PC-3 (cell line): ENCODE results near the gene SOD1. TPM values are rescaled to one million over a fixed set of nuclear protein-coding genes. Genes with fewer than 3 reads are reported as not detected.

ENCODE experiments used
- ATAC-seq: fragments of 200-7000 bp; cut with Tn5 transposase; 2 replicates; pipeline ENCODE4 v1.9.1; 2020; ENCODE audit warnings: mild to moderate bottlenecking, moderate library complexity
- BruUV-seq: library from RNA; stranded (reverse); fragments of 400-500 nt; replicated peaks from 2 replicates; lab custom pipeline; 2021; lab: Mats Ljungman, UMichigan
- CTCF ChIA-PET: fragments of 300-600 bp; sonication (Branson Sonifier 250); formaldehyde crosslinking; loops from one replicate; lab custom pipeline; 2022; ENCODE audit warnings: antibody characterized with exemption; lab: Charles Lee
- POLR2A ChIA-PET: fragments of 300-600 bp; sonication (Branson Sonifier 250); formaldehyde crosslinking; loops from one replicate; lab custom pipeline; 2022; ENCODE audit warnings: antibody characterized with exemption; ENCODE audit not compliant: unreplicated experiment; lab: Charles Lee
- DNase-seq: peaks from one replicate; pipeline ENCODE4 v3.0.0-alpha.2; 2015
- H2AFZ ChIP-seq: fragments of 300-600 bp; sonication (generic); 2 replicates; pipeline ENCODE4 v1.6.0; 2016; ENCODE audit warnings: antibody characterized with exemption, low read length
- H3F3A ChIP-seq: fragments of 300-600 bp; sonication (generic); one replicate; pipeline ENCODE4 v1.6.0; 2017; ENCODE audit warnings: antibody characterized with exemption, low read length, control low read depth, mild to moderate bottlenecking; ENCODE audit not compliant: unreplicated experiment
- H3K27ac ChIP-seq: fragments of 300-600 bp; sonication (generic); 2 replicates; pipeline ENCODE4 v1.5.1; 2016; ENCODE audit warnings: mild to moderate bottlenecking, low read length
- H3K27me3 ChIP-seq: fragments of 300-600 bp; sonication (generic); 2 replicates; pipeline ENCODE4 v1.6.1; 2016; ENCODE audit warnings: low read length, mixed read lengths
- H3K36me3 ChIP-seq: fragments of 300-600 bp; sonication (generic); 2 replicates; pipeline ENCODE4 v1.6.1; 2016; ENCODE audit warnings: low read depth, mixed run types, low read length, mixed read lengths
- H3K4me1 ChIP-seq: fragments of 300-600 bp; sonication (generic); 2 replicates; pipeline ENCODE4 v1.5.1; 2016; ENCODE audit warnings: low read length; ENCODE audit not compliant: insufficient read depth
- H3K4me2 ChIP-seq: fragments of 300-600 bp; sonication (generic); 2 replicates; pipeline ENCODE4 v1.6.0; 2016; ENCODE audit warnings: low read length
- H3K4me3 ChIP-seq: fragments of 300-600 bp; sonication (generic); 2 replicates; pipeline ENCODE4 v1.5.1; 2016; ENCODE audit warnings: mild to moderate bottlenecking, low read length, mixed read lengths
- H3K79me2 ChIP-seq: fragments of 300-600 bp; sonication (generic); 2 replicates; pipeline ENCODE4 v1.6.1; 2017; ENCODE audit warnings: low read length, mixed read lengths
- H3K9ac ChIP-seq: fragments of 300-600 bp; sonication (generic); 2 replicates; pipeline ENCODE4 v1.6.0; 2016; ENCODE audit warnings: mild to moderate bottlenecking, low read length
- H3K9me2 ChIP-seq: fragments of 300-600 bp; sonication (generic); replicated peaks from 2 replicates; pipeline ENCODE4 v1.6.1; 2016; ENCODE audit warnings: mixed run types, low read length, mixed read lengths
- H3K9me3 ChIP-seq: fragments of 300-600 bp; sonication (generic); 2 replicates; pipeline ENCODE4 v1.6.1; 2016; ENCODE audit warnings: low read length, mixed read lengths
- H4K20me1 ChIP-seq: fragments of 300-600 bp; sonication (generic); 2 replicates; pipeline ENCODE4 v1.6.1; 2016; ENCODE audit warnings: low read length, mixed read lengths
- EZH2 ChIP-seq: fragments of 300-600 bp; sonication (generic); IDR thresholded peaks from one replicate; pipeline ENCODE4 v1.6.1; 2017; ENCODE audit warnings: antibody characterized with exemption, mild to moderate bottlenecking, low read length; ENCODE audit not compliant: unreplicated experiment
- EZH2phosphoT487 ChIP-seq: fragments of 300-600 bp; sonication (generic); IDR thresholded peaks from 2 replicates; pipeline ENCODE4 v1.6.1; 2018; ENCODE audit warnings: mild to moderate bottlenecking, antibody characterized with exemption, low read length, borderline replicate concordance
- intact Hi-C: fragments of 100-400 bp; cut with micrococcal nuclease; formaldehyde crosslinking; loops from 2 replicates; pipeline ENCODE4 v1.9.0; 2023
- total RNA-seq: library from RNA; depleted of rRNA; stranded (reverse); fragments of >200 nt; gene quantifications from 2 replicates; pipeline ENCODE4 v1.2.3, GENCODE V29; 2014
- TF ChIP-seq, protein P1 (sequence below): fragments of 300-600 bp; sonication (generic); conservative IDR thresholded peaks from 2 replicates; pipeline ENCODE4 v1.5.1; 2017; ENCODE audit warnings: antibody characterized with exemption, low read depth, mild to moderate bottlenecking, low read length

Gene SOD1
- total RNA-seq, 1 experiment from 2014 or later, result 409 TPM

GRCh38 chr21:31688603-31689368 is 29.3 kb downstream of the SOD1 start:
- H3K4me3 ChIP-seq, result no peak overlapping the region
- H3F3A ChIP-seq, result no peaks in the 10 kb centered on the region
- no peaks in the 10 kb centered on the region for H3K79me2 ChIP-seq
- H3K36me3 ChIP-seq, result peaks cover 76% of the 10 kb centered on the region
- intact Hi-C loops, result no loop called here
- ATAC-seq (no peak), DNase-seq (no peak)
- H3K4me2 ChIP-seq, result no peak overlapping the region
- H2AFZ ChIP-seq, result no peak overlapping the region
- H3K9ac ChIP-seq, result no peak overlapping the region
- ChIA-PET POLR2A (no interaction called here), CTCF (interaction anchor here (0.7 kb wide), 1 partner anchor 39 kb away, joined by 3 read pairs; no protein-coding TSS in a partner anchor)
- H3K9me2 ChIP-seq, result no peaks in the 10 kb centered on the region
- H3K27ac ChIP-seq, result no peak overlapping the region
- BruUV-seq, result no TSS peak
- TF ChIP-seq EZH2, result no peak
- TF ChIP-seq, protein P1, sequence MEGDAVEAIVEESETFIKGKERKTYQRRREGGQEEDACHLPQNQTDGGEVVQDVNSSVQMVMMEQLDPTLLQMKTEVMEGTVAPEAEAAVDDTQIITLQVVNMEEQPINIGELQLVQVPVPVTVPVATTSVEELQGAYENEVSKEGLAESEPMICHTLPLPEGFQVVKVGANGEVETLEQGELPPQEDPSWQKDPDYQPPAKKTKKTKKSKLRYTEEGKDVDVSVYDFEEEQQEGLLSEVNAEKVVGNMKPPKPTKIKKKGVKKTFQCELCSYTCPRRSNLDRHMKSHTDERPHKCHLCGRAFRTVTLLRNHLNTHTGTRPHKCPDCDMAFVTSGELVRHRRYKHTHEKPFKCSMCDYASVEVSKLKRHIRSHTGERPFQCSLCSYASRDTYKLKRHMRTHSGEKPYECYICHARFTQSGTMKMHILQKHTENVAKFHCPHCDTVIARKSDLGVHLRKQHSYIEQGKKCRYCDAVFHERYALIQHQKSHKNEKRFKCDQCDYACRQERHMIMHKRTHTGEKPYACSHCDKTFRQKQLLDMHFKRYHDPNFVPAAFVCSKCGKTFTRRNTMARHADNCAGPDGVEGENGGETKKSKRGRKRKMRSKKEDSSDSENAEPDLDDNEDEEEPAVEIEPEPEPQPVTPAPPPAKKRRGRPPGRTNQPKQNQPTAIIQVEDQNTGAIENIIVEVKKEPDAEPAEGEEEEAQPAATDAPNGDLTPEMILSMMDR, result no peak
- TF ChIP-seq EZH2phosphoT487, result no peak
- no peaks in the 10 kb centered on the region for H4K20me1 ChIP-seq
- no peaks in the 10 kb centered on the region for H3K27me3 ChIP-seq
- no peaks in the 10 kb centered on the region for H3K4me1 ChIP-seq
- no peaks in the 10 kb centered on the region for H3K9me3 ChIP-seq

DNA sequence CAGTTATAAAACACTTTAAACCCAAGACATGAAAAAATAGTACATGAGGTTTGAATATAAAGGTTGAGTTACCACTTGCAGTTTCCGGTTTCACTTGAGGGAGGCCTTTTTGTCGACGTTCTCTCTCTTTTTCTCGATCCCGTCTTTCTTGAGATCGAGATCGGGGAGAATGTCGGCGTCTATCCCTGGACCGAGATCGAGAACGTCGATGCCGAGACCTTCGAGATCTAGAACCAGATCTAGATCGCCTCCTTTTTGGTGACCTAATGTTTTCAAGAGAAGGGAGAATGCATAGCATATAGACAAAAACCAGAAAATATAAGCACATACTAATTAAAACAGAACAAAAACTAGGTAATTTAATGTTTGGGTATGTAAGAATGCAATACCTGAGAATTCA is 33.7 kb downstream of the SOD1 start:
- DNase-seq (no peak), ATAC-seq (no peak)
- BruUV-seq, result no TSS peak
- H3K79me2 ChIP-seq, result no peaks in the 10 kb centered on the region
- H3K27ac ChIP-seq, result no peak overlapping the region
- H3K9me3 ChIP-seq, result no peaks in the 10 kb centered on the region
- ChIA-PET POLR2A (no interaction called here), CTCF (no interaction called here)
- no peaks in the 10 kb centered on the region for H3K9me2 ChIP-seq
- no peaks in the 10 kb centered on the region for H3K4me1 ChIP-seq
- H3K27me3 ChIP-seq, result no peaks in the 10 kb centered on the region
- H3K4me2 ChIP-seq, result no peak overlapping the region
- H3K9ac ChIP-seq, result no peak overlapping the region
- H3K4me3 ChIP-seq, result no peak overlapping the region
- no peaks in the 10 kb centered on the region; the same call in 1 of the 2 replicates for H4K20me1 ChIP-seq
- intact Hi-C loops, result no loop called here
- no peaks in the 10 kb centered on the region for H3F3A ChIP-seq
- peaks cover 75% of the 10 kb centered on the region for H3K36me3 ChIP-seq
- TF ChIP-seq, protein P1, result no peak
- TF ChIP-seq EZH2phosphoT487, result no peak
- H2AFZ ChIP-seq, result no peak overlapping the region

DNA sequence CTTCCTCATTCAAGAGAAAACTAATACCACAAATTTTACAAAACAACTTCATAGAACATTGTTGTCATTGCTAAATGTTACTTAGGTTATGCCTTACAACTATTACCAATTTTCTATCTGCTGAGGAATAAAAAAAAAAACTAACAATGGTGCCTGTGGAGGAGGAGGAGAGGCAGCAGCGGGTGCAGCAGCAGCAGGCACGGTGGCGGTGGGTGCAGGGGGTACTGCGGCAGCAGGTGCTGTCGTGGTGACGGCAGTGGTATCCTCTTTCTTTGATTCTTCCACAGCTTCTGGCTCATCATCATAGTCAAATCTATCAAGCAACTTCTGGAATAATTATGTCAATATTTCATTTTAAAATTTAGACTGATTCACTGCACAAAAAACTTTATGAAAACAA is 36.9 kb downstream of the SOD1 start:
- Histone ChIP-seq H3K36me3 (peaks cover 78% of the 10 kb centered on the region), H3K9me2 (no peaks in the 10 kb centered on the region), H2AFZ (no peak overlapping the region), H3K27ac (no peak overlapping the region), H3K4me3 (no peak overlapping the region), H4K20me1 (no peaks in the 10 kb centered on the region; the same call in 1 of the 2 replicates), H3K79me2 (no peaks in the 10 kb centered on the region), H3K4me2 (no peak overlapping the region), H3K9me3 (no peaks in the 10 kb centered on the region), H3K4me1 (no peaks in the 10 kb centered on the region), H3K27me3 (no peaks in the 10 kb centered on the region), H3K9ac (no peak overlapping the region), H3F3A (no peaks in the 10 kb centered on the region)
- CTCF ChIA-PET, result no interaction called here
- DNase-seq, result no peak
- TF ChIP-seq EZH2phosphoT487 (no peak), EZH2 (no peak)
- TF ChIP-seq, protein P1, result no peak
- intact Hi-C loops, result loop anchor here (5.0 kb wide), 1 partner anchor 36 kb away; the partner anchor contains the start of gene SCAF4
- no peak for ATAC-seq
- POLR2A ChIA-PET, result no interaction called here
- BruUV-seq, result no TSS peak
